PC-3 (cell line): ENCODE data around the gene UNC13D. TPM values are rescaled to one million over a fixed set of nuclear protein-coding genes. Genes with fewer than 3 reads are reported as not detected.

Experiments
- ATAC-seq: fragments of 200-7000 bp; cut with Tn5 transposase; 2 replicates; pipeline ENCODE4 v1.9.1; 2020; ENCODE audit warnings: mild to moderate bottlenecking, moderate library complexity
- BruUV-seq: library from RNA; stranded (reverse); fragments of 400-500 nt; replicated peaks from 2 replicates; lab custom pipeline; 2021; lab: Mats Ljungman, UMichigan
- CTCF ChIA-PET: fragments of 300-600 bp; sonication (Branson Sonifier 250); formaldehyde crosslinking; loops from one replicate; lab custom pipeline; 2022; ENCODE audit warnings: antibody characterized with exemption; lab: Charles Lee
- POLR2A ChIA-PET: fragments of 300-600 bp; sonication (Branson Sonifier 250); formaldehyde crosslinking; loops from one replicate; lab custom pipeline; 2022; ENCODE audit warnings: antibody characterized with exemption; ENCODE audit not compliant: unreplicated experiment; lab: Charles Lee
- DNase-seq: peaks from one replicate; pipeline ENCODE4 v3.0.0-alpha.2; 2015
- H2AFZ ChIP-seq: fragments of 300-600 bp; sonication (generic); 2 replicates; pipeline ENCODE4 v1.6.0; 2016; ENCODE audit warnings: antibody characterized with exemption, low read length
- H3F3A ChIP-seq: fragments of 300-600 bp; sonication (generic); one replicate; pipeline ENCODE4 v1.6.0; 2017; ENCODE audit warnings: antibody characterized with exemption, low read length, control low read depth, mild to moderate bottlenecking; ENCODE audit not compliant: unreplicated experiment
- H3K27ac ChIP-seq: fragments of 300-600 bp; sonication (generic); 2 replicates; pipeline ENCODE4 v1.5.1; 2016; ENCODE audit warnings: mild to moderate bottlenecking, low read length
- H3K27me3 ChIP-seq: fragments of 300-600 bp; sonication (generic); 2 replicates; pipeline ENCODE4 v1.6.1; 2016; ENCODE audit warnings: low read length, mixed read lengths
- H3K36me3 ChIP-seq: fragments of 300-600 bp; sonication (generic); 2 replicates; pipeline ENCODE4 v1.6.1; 2016; ENCODE audit warnings: low read depth, mixed run types, low read length, mixed read lengths
- H3K4me1 ChIP-seq: fragments of 300-600 bp; sonication (generic); 2 replicates; pipeline ENCODE4 v1.5.1; 2016; ENCODE audit warnings: low read length; ENCODE audit not compliant: insufficient read depth
- H3K4me2 ChIP-seq: fragments of 300-600 bp; sonication (generic); 2 replicates; pipeline ENCODE4 v1.6.0; 2016; ENCODE audit warnings: low read length
- H3K4me3 ChIP-seq: fragments of 300-600 bp; sonication (generic); 2 replicates; pipeline ENCODE4 v1.5.1; 2016; ENCODE audit warnings: mild to moderate bottlenecking, low read length, mixed read lengths
- H3K79me2 ChIP-seq: fragments of 300-600 bp; sonication (generic); 2 replicates; pipeline ENCODE4 v1.6.1; 2017; ENCODE audit warnings: low read length, mixed read lengths
- H3K9ac ChIP-seq: fragments of 300-600 bp; sonication (generic); 2 replicates; pipeline ENCODE4 v1.6.0; 2016; ENCODE audit warnings: mild to moderate bottlenecking, low read length
- H3K9me2 ChIP-seq: fragments of 300-600 bp; sonication (generic); replicated peaks from 2 replicates; pipeline ENCODE4 v1.6.1; 2016; ENCODE audit warnings: mixed run types, low read length, mixed read lengths
- H3K9me3 ChIP-seq: fragments of 300-600 bp; sonication (generic); 2 replicates; pipeline ENCODE4 v1.6.1; 2016; ENCODE audit warnings: low read length, mixed read lengths
- H4K20me1 ChIP-seq: fragments of 300-600 bp; sonication (generic); 2 replicates; pipeline ENCODE4 v1.6.1; 2016; ENCODE audit warnings: low read length, mixed read lengths
- EZH2 ChIP-seq: fragments of 300-600 bp; sonication (generic); IDR thresholded peaks from one replicate; pipeline ENCODE4 v1.6.1; 2017; ENCODE audit warnings: antibody characterized with exemption, mild to moderate bottlenecking, low read length; ENCODE audit not compliant: unreplicated experiment
- EZH2phosphoT487 ChIP-seq: fragments of 300-600 bp; sonication (generic); IDR thresholded peaks from 2 replicates; pipeline ENCODE4 v1.6.1; 2018; ENCODE audit warnings: mild to moderate bottlenecking, antibody characterized with exemption, low read length, borderline replicate concordance
- intact Hi-C: fragments of 100-400 bp; cut with micrococcal nuclease; formaldehyde crosslinking; loops from 2 replicates; pipeline ENCODE4 v1.9.0; 2023
- total RNA-seq: library from RNA; depleted of rRNA; stranded (reverse); fragments of >200 nt; gene quantifications from 2 replicates; pipeline ENCODE4 v1.2.3, GENCODE V29; 2014
- TF ChIP-seq, protein P1 (sequence below): fragments of 300-600 bp; sonication (generic); conservative IDR thresholded peaks from 2 replicates; pipeline ENCODE4 v1.5.1; 2017; ENCODE audit warnings: antibody characterized with exemption, low read depth, mild to moderate bottlenecking, low read length

Gene UNC13D
- total RNA-seq, 1 experiment from 2014 or later, result 43.9 TPM

DNA sequence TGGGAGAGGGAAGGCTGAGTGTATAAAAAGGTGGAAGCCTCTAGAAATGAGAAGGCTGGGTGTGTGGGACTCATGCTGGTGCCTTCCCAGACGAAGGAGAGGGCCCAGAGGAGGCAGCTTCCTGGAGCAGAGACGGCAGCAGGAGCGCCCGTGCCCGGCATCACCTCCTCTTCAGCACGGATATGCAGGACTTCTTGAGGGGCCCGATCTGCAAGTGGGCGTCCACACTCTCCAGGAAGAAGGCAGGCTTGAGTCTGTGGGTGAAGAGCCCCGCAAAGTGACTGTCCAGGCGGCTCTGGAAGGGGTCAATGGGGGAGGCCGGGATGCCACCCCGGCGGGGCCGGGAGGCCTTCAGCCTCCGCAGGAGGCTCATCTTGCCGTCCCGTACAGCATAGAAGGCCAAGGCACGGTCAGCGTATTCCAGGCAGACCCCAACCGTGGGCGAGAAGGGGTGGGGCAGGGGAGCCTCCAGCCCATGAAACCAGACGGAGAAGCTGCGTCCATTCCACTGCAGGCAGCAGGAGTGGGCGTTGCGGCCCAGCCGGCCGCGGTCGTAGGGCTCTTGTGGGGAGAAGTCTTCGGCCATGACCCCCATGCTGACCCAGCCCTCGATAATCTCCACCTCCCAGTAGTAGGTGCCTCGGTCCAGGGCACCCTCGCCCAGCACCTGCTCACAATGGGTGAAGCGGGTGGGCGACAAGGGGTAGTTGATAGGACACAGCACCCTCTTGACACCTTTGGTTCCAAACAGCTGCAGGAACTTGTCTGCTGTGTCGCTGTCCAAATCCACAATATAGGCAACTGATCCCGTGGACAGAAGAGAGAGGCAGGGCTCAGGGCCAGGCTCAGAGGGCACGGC is 30.3 kb upstream of the UNC13D start:
- ChIA-PET CTCF (interaction anchor here (1.5 kb wide), 1 partner anchor 94 kb away, joined by 5 read pairs; a partner anchor contains a TSS), POLR2A (interaction anchor here (1.0 kb wide), 1 partner anchor 95 kb away, joined by 15 read pairs; no protein-coding TSS in a partner anchor)
- H4K20me1 ChIP-seq, result no peaks in the 10 kb centered on the region
- DNase-seq, result no peak
- H3K27me3 ChIP-seq, result no peaks in the 10 kb centered on the region
- H3K9ac ChIP-seq, result no peak overlapping the region
- peaks cover 23% of the 10 kb centered on the region for H3K79me2 ChIP-seq
- no TSS peak for BruUV-seq
- no peak for ATAC-seq
- H3K9me3 ChIP-seq, result no peaks in the 10 kb centered on the region
- peaks cover 33% of the 10 kb centered on the region for H3K4me1 ChIP-seq
- no peak overlapping the region for H3K4me3 ChIP-seq
- H3K4me2 ChIP-seq, result no peak overlapping the region
- no peaks in the 10 kb centered on the region for H3K9me2 ChIP-seq
- H2AFZ ChIP-seq, result no peak overlapping the region
- no peak overlapping the region for H3K27ac ChIP-seq
- TF ChIP-seq, protein P1, sequence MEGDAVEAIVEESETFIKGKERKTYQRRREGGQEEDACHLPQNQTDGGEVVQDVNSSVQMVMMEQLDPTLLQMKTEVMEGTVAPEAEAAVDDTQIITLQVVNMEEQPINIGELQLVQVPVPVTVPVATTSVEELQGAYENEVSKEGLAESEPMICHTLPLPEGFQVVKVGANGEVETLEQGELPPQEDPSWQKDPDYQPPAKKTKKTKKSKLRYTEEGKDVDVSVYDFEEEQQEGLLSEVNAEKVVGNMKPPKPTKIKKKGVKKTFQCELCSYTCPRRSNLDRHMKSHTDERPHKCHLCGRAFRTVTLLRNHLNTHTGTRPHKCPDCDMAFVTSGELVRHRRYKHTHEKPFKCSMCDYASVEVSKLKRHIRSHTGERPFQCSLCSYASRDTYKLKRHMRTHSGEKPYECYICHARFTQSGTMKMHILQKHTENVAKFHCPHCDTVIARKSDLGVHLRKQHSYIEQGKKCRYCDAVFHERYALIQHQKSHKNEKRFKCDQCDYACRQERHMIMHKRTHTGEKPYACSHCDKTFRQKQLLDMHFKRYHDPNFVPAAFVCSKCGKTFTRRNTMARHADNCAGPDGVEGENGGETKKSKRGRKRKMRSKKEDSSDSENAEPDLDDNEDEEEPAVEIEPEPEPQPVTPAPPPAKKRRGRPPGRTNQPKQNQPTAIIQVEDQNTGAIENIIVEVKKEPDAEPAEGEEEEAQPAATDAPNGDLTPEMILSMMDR, result no peak
- TF ChIP-seq EZH2 (no peak), EZH2phosphoT487 (no peak)
- intact Hi-C loops, result no loop called here
- no peaks in the 10 kb centered on the region for H3F3A ChIP-seq
- peaks cover 3% of the 10 kb centered on the region; the same call in 1 of the 2 replicates for H3K36me3 ChIP-seq

DNA sequence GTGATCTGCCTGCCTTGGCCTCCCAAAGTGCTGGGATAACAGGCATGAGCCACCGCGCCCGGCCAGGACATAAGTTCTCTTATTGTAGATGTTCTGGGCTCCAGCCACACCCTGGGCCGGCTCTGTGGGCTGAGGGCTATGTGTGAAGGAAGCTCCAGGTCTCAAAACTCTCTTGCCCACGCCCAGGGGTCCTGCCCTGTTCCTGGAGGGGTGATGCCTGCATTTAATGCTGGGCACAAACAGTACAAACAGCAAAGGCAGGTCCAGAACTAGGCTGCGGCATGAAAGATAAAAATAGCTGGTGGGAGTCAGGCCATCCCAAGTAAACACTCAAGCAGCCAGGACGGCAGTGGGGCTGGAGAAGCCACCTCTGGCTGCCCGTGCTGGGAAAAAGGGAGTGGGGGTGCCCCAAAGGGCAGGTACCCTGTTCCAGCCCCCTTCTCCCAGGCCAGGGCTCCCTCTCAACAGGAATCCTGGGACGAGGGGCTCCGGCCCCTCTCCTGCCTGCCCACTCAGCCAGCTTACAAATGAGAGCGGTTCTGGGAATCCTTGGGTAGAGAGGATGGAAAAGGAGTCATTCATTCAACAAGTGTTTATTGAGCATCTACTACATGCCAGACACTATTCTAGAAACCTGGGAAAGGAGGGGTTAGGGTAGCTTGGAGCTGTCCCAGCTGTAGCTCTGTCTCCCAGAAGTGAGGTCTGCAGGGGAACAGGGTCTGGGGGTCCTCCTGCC is 29.6 kb upstream of the UNC13D start:
- Histone ChIP-seq H3K9me2 (no peaks in the 10 kb centered on the region), H3K36me3 (peaks cover 3% of the 10 kb centered on the region; the same call in 1 of the 2 replicates), H3K27ac (no peak overlapping the region), H3F3A (no peaks in the 10 kb centered on the region), H3K4me2 (no peak overlapping the region), H4K20me1 (no peaks in the 10 kb centered on the region), H3K4me3 (no peak overlapping the region), H3K9ac (no peak overlapping the region), H3K79me2 (peaks cover 23% of the 10 kb centered on the region), H3K4me1 (peaks cover 36% of the 10 kb centered on the region), H3K27me3 (no peaks in the 10 kb centered on the region), H2AFZ (no peak overlapping the region), H3K9me3 (no peaks in the 10 kb centered on the region)
- BruUV-seq, result no TSS peak
- CTCF ChIA-PET, result no interaction called here
- ATAC-seq, result no peak
- TF ChIP-seq EZH2 (no peak), EZH2phosphoT487 (no peak)
- TF ChIP-seq, protein P1, result no peak
- DNase-seq, result no peak
- POLR2A ChIA-PET, result interaction anchor here (0.9 kb wide), 1 partner anchor 94 kb away, joined by 5 read pairs; no protein-coding TSS in a partner anchor
- intact Hi-C loops, result no loop called here
